HepG2 (cell line): ENCODE measurements around the gene PROC. TPM values are rescaled to one million over a fixed set of nuclear protein-coding genes. Genes with fewer than 3 reads are reported as not detected.

ENCODE experiments used
- ARNTL ChIP-seq: sonication (generic); formaldehyde crosslinking; IDR thresholded peaks from 2 replicates; pipeline ENCODE4 v1.4.0; 2020; ENCODE audit warnings: mild to moderate bottlenecking, missing genetic modification reagents
- ATM ChIP-seq: fragments of 450-650 bp; IDR thresholded peaks from 2 replicates; pipeline ENCODE4 v1.7.1; 2017; ENCODE audit warnings: mild to moderate bottlenecking, borderline replicate concordance
- DBP ChIP-seq: sonication (generic); formaldehyde crosslinking; IDR thresholded peaks from 2 replicates; pipeline ENCODE4 v1.4.0; 2020; ENCODE audit warnings: missing genetic modification reagents; ENCODE audit errors: not compliant biosample characterization
- FOXP1 ChIP-seq, 2 experiments: fragments of 450-650 bp in 1 of 2; IDR thresholded peaks; 2 replicates each; pipeline ENCODE4 v1.6.1; 2017 to 2018; ENCODE audit warnings: antibody characterized with exemption in 1 of 2
- IRX3 ChIP-seq: sonication (generic); formaldehyde crosslinking; IDR thresholded peaks from 2 replicates; pipeline ENCODE4 v1.8.1; 2023; ENCODE audit warnings: mild to moderate bottlenecking, low read depth, missing genetic modification reagents, borderline replicate concordance
- MEF2D ChIP-seq: sonication (generic); formaldehyde crosslinking; IDR thresholded peaks from 2 replicates; pipeline ENCODE4 v1.5.1; 2020; ENCODE audit warnings: mild to moderate bottlenecking, missing genetic modification reagents
- NCOA2 ChIP-seq: sonication (generic); formaldehyde crosslinking; IDR thresholded peaks from 2 replicates; pipeline ENCODE4 v1.8.0; 2022; ENCODE audit warnings: inconsistent platforms
- NKX3-1 ChIP-seq: sonication (generic); formaldehyde crosslinking; IDR thresholded peaks from 2 replicates; pipeline ENCODE4 v1.5.0; 2020; ENCODE audit warnings: missing genetic modification reagents
- POLR2G ChIP-seq: fragments of 200-400 bp; formaldehyde crosslinking; IDR thresholded peaks from 2 replicates; pipeline ENCODE4 v1.6.1; 2018; ENCODE audit warnings: mild to moderate bottlenecking, low read depth, low read length, moderate library complexity
- SMYD3 ChIP-seq: sonication (generic); formaldehyde crosslinking; IDR thresholded peaks from 2 replicates; pipeline ENCODE4 v1.8.1; 2023; ENCODE audit warnings: mild to moderate bottlenecking, missing genetic modification reagents
- TAF1 ChIP-seq: sonication (generic); formaldehyde crosslinking; IDR thresholded peaks from 2 replicates; pipeline ENCODE4 v1.4.0; 2020; ENCODE audit warnings: missing genetic modification reagents
- TBX2 ChIP-seq: sonication (generic); formaldehyde crosslinking; IDR thresholded peaks from 2 replicates; pipeline ENCODE4 v1.5.0; 2020; ENCODE audit warnings: missing genetic modification reagents, mild to moderate bottlenecking, borderline replicate concordance
- ZBTB8A ChIP-seq: sonication (generic); formaldehyde crosslinking; IDR thresholded peaks from 2 replicates; pipeline ENCODE4 v1.4.0; 2020; ENCODE audit warnings: mild to moderate bottlenecking, low read depth, missing genetic modification reagents, borderline replicate concordance
- ZNF138 ChIP-seq: sonication (generic); formaldehyde crosslinking; IDR thresholded peaks from 2 replicates; pipeline ENCODE4 v1.5.0; 2020; ENCODE audit warnings: mild to moderate bottlenecking, low read depth, missing genetic modification reagents
- ZNF343 ChIP-seq: sonication (generic); formaldehyde crosslinking; IDR thresholded peaks from 2 replicates; pipeline ENCODE4 v1.4.0; 2020; ENCODE audit warnings: mild to moderate bottlenecking, missing genetic modification reagents
- ZNF607 ChIP-seq: sonication (generic); formaldehyde crosslinking; IDR thresholded peaks from 2 replicates; pipeline ENCODE4 v1.5.1; 2020; ENCODE audit warnings: missing genetic modification reagents, mild to moderate bottlenecking, borderline replicate concordance
- polyA plus RNA-seq, 8 experiments: library from polyadenylated mRNA; depleted of rRNA in 3 of 8; stranded (reverse) in 7 of 8; unstranded in 1 of 8; fragments of >200 nt; fragmentation: Illumina TruSeq in 4 of 8; extraction: Trizol in 4 of 8; gene quantifications; 2 replicates each; pipeline versions ENCODE4 v1.2.1 to v1.2.3, GENCODE V29; 2011 to 2016; ENCODE audit warnings: low read depth in 4 of 8, missing spikeins in 1 of 8, mixed read lengths in 1 of 8; ENCODE audit not compliant: insufficient read depth in 1 of 8
- total RNA-seq, 5 experiments: library from RNA; depleted of rRNA; stranded (reverse); fragments of >200 nt; fragmentation: Illumina TruSeq; extraction: Trizol; gene quantifications; 2 replicates each; pipeline ENCODE4 v1.2.3, GENCODE V29; 2016; ENCODE audit warnings: low read depth in 1 of 5
- TF ChIP-seq, protein P1 (sequence below): IDR thresholded peaks from 2 replicates; pipeline ENCODE4 v1.6.1; 2016
- TF ChIP-seq, protein P2 (sequence below): sonication (generic); formaldehyde crosslinking; IDR thresholded peaks from 2 replicates; pipeline ENCODE4 v1.4.0; 2020; ENCODE audit warnings: low read depth, mild to moderate bottlenecking, missing genetic modification reagents
- TF ChIP-seq, protein P3 (sequence below): sonication (generic); formaldehyde crosslinking; IDR thresholded peaks from 2 replicates; pipeline ENCODE4 v1.5.0; 2020; ENCODE audit warnings: missing genetic modification reagents
- TF ChIP-seq, protein P4 (sequence below): sonication (generic); formaldehyde crosslinking; IDR thresholded peaks from 2 replicates; pipeline ENCODE4 v1.4.0; 2020; ENCODE audit warnings: missing genetic modification reagents

Gene PROC
- total and polyA plus RNA-seq, 2 of the 13 experiments (the other 11 are each of a cell fraction or from before 2014, with no cell fraction given) = 134 to 185 TPM

GRCh38 chr2:127418300-127419111, at the start of gene PROC (continued):
- TF ChIP-seq DBP (CRISPR knock-in tag) = no peak
- TF ChIP-seq IRX3 (CRISPR knock-in tag) = 0 out of 2 replicates have a peak, but pooled peaks have one; percentile 71
- peak; percentile 68 for TF ChIP-seq ARNTL (CRISPR knock-in tag)
- TF ChIP-seq TAF1 (CRISPR knock-in tag) = peak; percentile 96; the same call in 1 of the 2 replicates
- TF ChIP-seq ATM = no peak
- TF ChIP-seq POLR2G = peak; percentile 99
- TF ChIP-seq ZNF343 (CRISPR knock-in tag) = peak; percentile 96; the same call in 1 of the 2 replicates
- TF ChIP-seq NCOA2 (CRISPR knock-in tag) = peak; percentile 80
- peak; percentile 79 for TF ChIP-seq ZNF138 (CRISPR knock-in tag)
- TF ChIP-seq, protein P1, sequence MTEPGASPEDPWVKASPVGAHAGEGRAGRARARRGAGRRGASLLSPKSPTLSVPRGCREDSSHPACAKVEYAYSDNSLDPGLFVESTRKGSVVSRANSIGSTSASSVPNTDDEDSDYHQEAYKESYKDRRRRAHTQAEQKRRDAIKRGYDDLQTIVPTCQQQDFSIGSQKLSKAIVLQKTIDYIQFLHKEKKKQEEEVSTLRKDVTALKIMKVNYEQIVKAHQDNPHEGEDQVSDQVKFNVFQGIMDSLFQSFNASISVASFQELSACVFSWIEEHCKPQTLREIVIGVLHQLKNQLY (CRISPR knock-in tag) = 0 out of 2 replicates have a peak, but pooled peaks have one; percentile 16
- 0 out of 2 replicates have a peak, but pooled peaks have one; percentile 37 for TF ChIP-seq NKX3-1 (CRISPR knock-in tag)
- TF ChIP-seq FOXP1 (IDR thresholded peaks at IDR 0.05) = no peak
- peak; percentile 62; the same call in 1 of the 2 replicates for TF ChIP-seq FOXP1 (CRISPR knock-in tag; IDR thresholded peaks at IDR 0.05)
- peak; percentile 91 for TF ChIP-seq TBX2 (CRISPR knock-in tag)
- peak; percentile 93 for TF ChIP-seq ZNF607 (CRISPR knock-in tag)
- TF ChIP-seq, protein P2, sequence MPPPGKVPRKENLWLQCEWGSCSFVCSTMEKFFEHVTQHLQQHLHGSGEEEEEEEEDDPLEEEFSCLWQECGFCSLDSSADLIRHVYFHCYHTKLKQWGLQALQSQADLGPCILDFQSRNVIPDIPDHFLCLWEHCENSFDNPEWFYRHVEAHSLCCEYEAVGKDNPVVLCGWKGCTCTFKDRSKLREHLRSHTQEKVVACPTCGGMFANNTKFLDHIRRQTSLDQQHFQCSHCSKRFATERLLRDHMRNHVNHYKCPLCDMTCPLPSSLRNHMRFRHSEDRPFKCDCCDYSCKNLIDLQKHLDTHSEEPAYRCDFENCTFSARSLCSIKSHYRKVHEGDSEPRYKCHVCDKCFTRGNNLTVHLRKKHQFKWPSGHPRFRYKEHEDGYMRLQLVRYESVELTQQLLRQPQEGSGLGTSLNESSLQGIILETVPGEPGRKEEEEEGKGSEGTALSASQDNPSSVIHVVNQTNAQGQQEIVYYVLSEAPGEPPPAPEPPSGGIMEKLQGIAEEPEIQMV (CRISPR knock-in tag) = peak; percentile 93
- TF ChIP-seq ZBTB8A (CRISPR knock-in tag) = no peak
- TF ChIP-seq, protein P3, sequence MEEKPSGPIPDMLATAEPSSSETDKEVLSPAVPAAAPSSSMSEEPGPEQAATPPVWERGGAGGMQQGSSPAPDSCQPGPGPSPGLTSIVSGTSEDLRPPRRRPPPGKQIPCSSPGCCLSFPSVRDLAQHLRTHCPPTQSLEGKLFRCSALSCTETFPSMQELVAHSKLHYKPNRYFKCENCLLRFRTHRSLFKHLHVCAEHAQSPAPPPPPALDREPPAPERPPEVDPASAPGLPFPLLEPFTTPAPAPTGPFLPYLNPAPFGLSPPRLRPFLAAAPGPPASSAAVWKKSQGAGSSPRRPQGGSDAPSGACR = peak; percentile 74; the same call in 1 of the 2 replicates
- TF ChIP-seq SMYD3 = no peak
- TF ChIP-seq MEF2D = peak; percentile 93
- TF ChIP-seq, protein P4, sequence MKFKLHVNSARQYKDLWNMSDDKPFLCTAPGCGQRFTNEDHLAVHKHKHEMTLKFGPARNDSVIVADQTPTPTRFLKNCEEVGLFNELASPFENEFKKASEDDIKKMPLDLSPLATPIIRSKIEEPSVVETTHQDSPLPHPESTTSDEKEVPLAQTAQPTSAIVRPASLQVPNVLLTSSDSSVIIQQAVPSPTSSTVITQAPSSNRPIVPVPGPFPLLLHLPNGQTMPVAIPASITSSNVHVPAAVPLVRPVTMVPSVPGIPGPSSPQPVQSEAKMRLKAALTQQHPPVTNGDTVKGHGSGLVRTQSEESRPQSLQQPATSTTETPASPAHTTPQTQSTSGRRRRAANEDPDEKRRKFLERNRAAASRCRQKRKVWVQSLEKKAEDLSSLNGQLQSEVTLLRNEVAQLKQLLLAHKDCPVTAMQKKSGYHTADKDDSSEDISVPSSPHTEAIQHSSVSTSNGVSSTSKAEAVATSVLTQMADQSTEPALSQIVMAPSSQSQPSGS = peak; percentile 65; the same call in 1 of the 2 replicates
